ENCODE results near the gene ADH1C.

ADH1C gene

DNA sequence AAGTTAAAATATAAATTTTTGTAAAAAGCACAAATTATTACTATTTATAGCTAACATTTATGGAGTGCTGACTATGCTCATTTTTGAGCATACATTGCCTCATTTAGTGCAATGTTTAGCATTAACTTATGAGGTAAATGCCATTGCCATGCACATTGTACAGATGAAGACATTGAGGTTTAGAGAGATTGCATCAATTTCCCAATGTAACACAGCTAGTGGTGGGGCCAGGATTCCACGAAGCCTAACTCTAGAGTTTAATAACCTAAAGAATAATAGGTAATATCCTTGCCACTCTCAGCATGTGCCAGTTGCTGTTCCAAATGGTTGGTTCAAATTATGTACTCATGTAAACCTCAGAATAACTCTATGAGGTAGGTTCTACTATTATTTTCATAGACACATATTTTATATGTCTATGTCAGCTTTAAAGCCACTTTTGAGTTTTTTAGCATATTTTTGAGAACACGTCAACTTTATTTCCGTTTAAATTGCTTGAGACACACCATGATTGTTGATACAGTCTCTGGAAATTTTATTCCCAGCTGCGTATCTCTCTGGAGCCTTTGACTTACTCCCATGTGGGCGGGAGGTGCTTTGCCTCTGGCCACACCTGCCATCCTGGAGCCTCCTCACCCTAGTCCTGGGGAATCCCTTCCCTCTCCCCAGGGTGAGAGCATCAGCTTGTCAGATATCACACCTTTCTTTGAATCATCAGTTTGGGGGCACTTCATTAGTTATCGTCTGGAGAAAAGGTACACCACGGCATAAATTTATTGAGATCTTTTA, 51.0 kb downstream of the ADH1C start:
- DNase-seq (ENCODE audit: low spot score): no peak

DNA sequence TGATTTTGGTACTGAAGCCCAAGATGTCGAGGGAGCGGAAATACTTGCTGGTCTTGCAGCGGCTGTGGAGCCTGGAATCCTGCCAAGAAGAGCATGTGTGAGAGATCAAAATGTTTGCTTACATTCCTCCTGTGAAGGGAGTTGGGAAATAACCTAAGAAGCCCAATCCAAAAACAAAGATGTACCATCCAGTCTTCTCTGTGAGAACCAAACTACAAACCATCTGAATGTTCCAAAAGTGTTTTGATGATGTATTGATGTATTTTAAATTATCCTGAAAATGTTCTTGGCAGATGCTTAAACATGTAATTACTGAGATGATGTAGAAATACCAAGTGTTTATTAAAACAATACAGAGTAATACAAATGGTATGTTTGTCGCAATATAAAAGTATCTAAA, 51.6 kb downstream of the ADH1C start:
- DNase-seq (ENCODE audit: low spot score): peak; percentile 9

GRCh38 chr4:99293357-99293756, 59.2 kb downstream of the ADH1C start:
- no peak for DNase-seq (ENCODE audit: low spot score)

GRCh38 chr4:99290848-99291786, 61.4 kb downstream of the ADH1C start, which contains the start of gene ADH1A:
Gene ADH1A, minus strand, starts transcription at chr4:99290985. Its CDS starts 71 bp downstream, at chr4:99290914.
- DNase-seq (ENCODE audit: low spot score): no peak
